GM18867 (cell line): Measurements from ENCODE around the gene CDH4.

Experiments used
- ATAC-seq: cut with Tn5 transposase; IDR thresholded peaks from one replicate; pipeline ENCODE4 v1.9.1; 2021; ENCODE audit warnings: mild to moderate bottlenecking, moderate library complexity; ENCODE audit not compliant: unreplicated experiment

CDH4 gene

GRCh38 chr20:61697666-61698597 lies 445.9 kb downstream of the CDH4 start:
- no peak for ATAC-seq

- ATAC-seq: no peak
Measured at GRCh38 chr20:61698598-61699494, 446.8 kb downstream of the CDH4 start.

DNA sequence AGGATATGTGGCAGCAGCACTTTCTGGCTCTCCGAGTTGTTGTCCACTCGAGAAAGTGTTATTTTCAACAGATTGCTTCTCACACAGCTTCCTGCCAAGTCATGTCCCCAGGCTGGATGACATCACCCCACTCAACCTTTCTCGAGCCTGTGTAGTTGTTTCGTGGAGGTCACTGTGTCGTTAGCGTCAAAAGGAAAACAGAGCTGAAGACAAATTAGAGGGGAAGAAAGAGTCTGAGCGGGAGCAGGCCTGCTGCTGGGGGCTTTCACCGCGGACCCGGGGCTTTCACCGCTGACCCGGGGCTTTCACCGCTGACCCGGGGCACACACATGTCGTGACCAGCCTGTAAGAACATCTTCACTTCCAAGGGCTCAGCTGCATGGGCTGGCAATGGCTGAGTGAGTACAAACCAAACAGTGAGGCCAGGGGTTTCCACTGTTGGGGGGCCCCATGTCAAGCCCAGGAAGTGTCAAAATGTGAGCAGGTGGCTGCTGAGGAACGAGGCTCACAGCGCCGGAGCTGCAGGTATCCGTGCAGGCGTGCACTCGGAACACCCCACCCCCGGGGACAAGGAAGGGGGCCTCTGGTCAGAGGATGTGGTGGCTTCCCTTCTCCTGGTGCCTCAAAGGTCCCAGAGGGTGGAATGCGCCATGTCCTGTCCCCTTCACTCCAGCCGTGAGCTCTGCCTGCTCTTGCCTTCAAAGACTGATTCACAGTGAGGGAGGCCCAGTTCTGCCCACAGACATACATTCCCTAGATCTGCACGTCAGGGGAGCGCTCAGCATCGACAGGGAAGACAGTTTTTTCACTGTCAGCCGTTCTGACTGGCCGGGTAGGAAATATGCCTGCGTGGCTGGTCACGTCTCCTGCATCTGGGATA lies 447.7 kb downstream of the CDH4 start:
- ATAC-seq: no peak

GRCh38 chr20:61700595-61701140 lies 448.6 kb downstream of the CDH4 start:
- ATAC-seq: no peak

GRCh38 chr20:61701401-61701800 lies 449.3 kb downstream of the CDH4 start:
- ATAC-seq: no peak

GRCh38 chr20:61701802-61702201 lies 449.7 kb downstream of the CDH4 start:
- ATAC-seq: no peak

DNA sequence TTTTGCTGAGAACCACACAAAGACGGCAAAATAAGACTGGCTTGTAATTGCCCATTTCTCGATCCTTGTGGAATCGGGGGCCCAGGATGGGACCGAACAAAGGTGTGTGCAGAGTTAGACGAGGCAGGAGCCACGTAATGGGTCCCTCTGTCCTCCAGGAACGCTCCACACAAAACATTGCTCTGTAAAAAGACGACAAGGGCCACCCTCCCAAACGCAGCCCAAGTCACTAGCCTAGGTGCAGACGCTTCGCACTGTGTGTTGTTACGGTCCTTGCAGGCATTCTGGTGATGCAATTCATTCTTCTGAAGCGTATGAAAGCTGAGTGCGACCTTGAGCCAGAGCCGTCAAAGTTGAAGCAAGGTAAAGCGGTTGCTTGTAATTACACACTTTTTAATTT lies 450.2 kb downstream of the CDH4 start:
- no peak for ATAC-seq

DNA sequence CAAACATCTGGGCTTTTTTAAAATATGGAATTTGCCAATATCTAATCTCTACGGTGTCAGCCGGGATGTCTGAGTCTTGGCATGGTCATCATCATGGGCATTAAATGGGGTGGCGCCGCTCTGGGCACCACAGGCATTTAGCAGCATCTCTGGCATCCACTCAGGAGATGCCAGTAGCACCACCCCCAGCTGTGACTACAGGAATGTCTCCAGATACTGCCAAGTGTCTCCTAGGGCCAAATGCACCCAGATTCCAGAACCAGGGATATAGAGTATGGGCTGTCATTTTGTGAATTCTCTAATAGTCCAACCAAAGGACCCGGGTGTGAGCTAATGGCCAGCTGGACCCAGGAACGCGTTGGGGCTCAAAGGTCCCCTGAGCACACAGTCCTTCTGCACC lies 452.6 kb downstream of the CDH4 start:
- ATAC-seq: no peak

- ATAC-seq: no peak
Measured at GRCh38 chr20:61705386-61706258, 453.6 kb downstream of the CDH4 start.

DNA sequence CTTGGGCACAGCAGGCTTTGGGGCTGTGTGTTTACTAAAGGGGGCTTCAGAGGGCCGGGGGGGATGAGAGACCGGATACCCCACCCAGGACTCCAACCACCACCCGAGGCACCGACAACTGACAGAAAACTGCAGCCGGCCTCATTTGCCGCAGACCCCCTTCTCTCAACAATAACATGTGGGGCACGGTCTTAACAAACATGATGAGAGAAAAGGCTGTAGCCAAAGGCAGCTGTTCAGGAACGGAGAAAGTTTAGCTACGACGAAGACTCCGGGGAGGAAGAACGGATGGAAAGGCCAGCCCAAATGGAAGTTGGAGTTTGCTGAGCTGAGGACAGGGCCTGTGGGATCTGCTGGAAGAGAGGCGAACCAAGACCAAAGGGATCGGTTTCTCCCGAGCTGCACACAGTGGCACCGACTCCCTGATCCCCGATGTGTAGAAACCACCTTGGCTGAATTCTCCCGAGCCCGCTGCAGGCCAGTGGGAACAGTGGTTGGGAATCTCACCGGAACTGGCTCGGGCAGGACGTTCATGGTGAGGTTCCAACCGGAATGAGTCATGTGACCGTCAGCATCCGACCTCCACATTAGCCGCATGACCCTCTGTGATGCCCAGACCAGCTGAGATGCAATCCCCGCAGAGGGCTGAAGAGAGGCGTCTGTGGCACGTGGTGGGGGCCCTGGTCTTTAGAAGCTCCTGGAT lies 454.3 kb downstream of the CDH4 start:
- ATAC-seq: no peak

DNA sequence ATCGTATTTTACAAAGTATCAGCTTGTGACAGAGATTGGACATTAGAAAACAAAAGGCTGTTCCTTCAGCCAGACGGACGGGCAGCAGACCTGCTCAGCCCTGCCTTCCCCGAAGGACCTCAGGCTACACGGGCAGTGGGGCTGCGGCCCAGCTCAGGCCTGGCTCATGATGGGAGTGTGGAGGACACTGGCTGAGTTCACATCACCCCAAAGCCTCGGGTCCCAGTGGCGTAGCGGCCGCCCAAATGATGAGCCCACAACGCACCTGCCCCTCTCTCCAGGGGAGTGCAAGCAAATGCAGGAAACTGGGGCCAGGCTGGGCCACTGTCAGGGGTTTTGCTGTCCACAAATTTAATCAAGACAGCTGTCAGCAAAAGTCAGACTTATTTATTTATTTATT lies 456.8 kb downstream of the CDH4 start:
- ATAC-seq: no peak

DNA sequence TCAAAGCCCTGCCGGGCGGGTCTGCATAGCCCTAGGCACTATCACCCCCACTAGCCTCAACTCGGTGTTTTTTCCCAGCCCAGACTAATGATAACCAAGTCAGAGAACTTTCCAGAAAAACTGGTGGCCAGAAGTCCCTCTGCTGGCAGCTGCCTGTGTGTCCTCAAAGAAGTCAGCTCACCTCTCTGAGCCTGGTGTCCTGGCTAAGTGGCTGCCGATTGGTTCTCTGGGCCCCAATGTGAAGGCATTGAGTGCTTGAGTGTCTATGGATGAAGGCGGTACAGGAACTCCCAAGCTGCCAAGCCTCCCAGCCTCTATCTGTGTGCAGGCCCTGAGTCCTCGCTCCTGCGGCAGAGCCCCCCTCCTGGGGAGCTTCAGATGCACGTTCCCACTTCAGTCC lies 458.0 kb downstream of the CDH4 start:
- ATAC-seq: no peak

GRCh38 chr20:61712688-61713087 lies 460.6 kb downstream of the CDH4 start:
- ATAC-seq: no peak

GRCh38 chr20:61718361-61719005 lies 466.4 kb downstream of the CDH4 start:
- ATAC-seq: no peak

GRCh38 chr20:61719691-61720347 lies 467.8 kb downstream of the CDH4 start:
- no peak for ATAC-seq

DNA sequence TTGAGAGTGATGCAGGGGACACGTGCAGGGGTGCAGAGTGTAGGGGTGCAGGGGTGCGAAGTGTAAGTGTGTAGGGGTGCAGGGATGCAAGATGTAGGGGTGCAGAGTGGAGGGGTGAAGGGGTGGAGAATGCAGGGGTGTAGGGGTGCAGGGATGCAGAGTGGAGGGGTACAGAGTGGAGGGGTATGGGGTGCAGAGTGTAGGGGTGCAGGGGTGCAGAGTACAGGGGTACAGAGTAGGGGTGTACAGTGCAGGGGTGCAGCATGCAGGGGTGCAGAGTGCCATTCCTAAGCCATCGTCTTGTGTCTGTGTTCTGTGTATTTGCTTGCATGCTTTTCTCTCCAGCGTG lies 468.3 kb downstream of the CDH4 start:
- ATAC-seq: no peak

GRCh38 chr20:61722146-61722678 lies 470.2 kb downstream of the CDH4 start:
- no peak for ATAC-seq
